Measurements from ENCODE around the gene PCGF6. TPM values are rescaled to one million over a fixed set of nuclear protein-coding genes. Genes with fewer than 3 reads are reported as not detected.

The PCGF6 gene
- total RNA-seq, 1 donor from 2014 or later = 21.5 TPM

GRCh38 chr10:103336370-103336769 lies 14.6 kb downstream of the PCGF6 start:
- no peak for DNase-seq (ENCODE audit: low read depth, low spot score)
- H3K4me3 Mint-ChIP-seq = no peak overlapping the region
- no peaks in the 10 kb centered on the region for H3K9me3 Mint-ChIP-seq
- no peaks in the 10 kb centered on the region for H3K4me1 Mint-ChIP-seq
- no peak for TF ChIP-seq CTCF (conservative IDR thresholded peaks at IDR 0.05)
- H3K27ac Mint-ChIP-seq (ENCODE audit: unreplicated experiment) = no peak overlapping the region
- H3K27me3 Mint-ChIP-seq (ENCODE audit: low read depth) = no peaks in the 10 kb centered on the region
- H3K36me3 Mint-ChIP-seq (ENCODE audit: low read depth) = peaks cover 12% of the 10 kb centered on the region

DNA sequence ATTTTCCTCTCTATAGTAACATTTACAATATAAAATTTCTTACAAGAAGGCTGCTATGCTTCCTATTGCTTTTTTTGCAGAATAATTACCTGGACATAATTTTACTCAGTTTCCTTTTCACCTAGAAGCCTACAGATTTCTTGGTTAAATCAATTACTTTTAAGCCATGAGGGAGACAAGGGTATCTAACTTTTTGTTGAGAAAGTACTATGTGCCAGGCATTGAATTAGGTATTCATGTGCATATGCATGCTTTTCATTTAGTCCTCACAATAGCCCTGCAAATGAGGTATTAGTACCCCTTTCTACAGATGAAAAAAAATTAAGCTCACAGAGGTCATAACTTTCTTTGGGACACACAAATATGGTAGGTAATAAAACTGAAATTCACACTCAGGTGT lies 16.4 kb downstream of the PCGF6 start:
- no peak overlapping the region for H3K4me3 Mint-ChIP-seq
- DNase-seq (ENCODE audit: low read depth, low spot score) = no peak
- H3K27ac Mint-ChIP-seq (ENCODE audit: unreplicated experiment) = no peak overlapping the region
- H3K27me3 Mint-ChIP-seq (ENCODE audit: low read depth) = no peaks in the 10 kb centered on the region
- no peaks in the 10 kb centered on the region for H3K4me1 Mint-ChIP-seq
- no peaks in the 10 kb centered on the region for H3K9me3 Mint-ChIP-seq
- H3K36me3 Mint-ChIP-seq (ENCODE audit: low read depth) = peaks cover 12% of the 10 kb centered on the region
- no peak for TF ChIP-seq CTCF (conservative IDR thresholded peaks at IDR 0.05)

- DNase-seq (ENCODE audit: low read depth, low spot score) = no peak
- no peak overlapping the region for H3K4me3 Mint-ChIP-seq
- peaks cover 12% of the 10 kb centered on the region for H3K36me3 Mint-ChIP-seq (ENCODE audit: low read depth)
- no peak overlapping the region for H3K27ac Mint-ChIP-seq (ENCODE audit: unreplicated experiment)
- peak; percentile 86 for TF ChIP-seq CTCF (conservative IDR thresholded peaks at IDR 0.05)
- H3K4me1 Mint-ChIP-seq = no peaks in the 10 kb centered on the region
- H3K27me3 Mint-ChIP-seq (ENCODE audit: low read depth) = no peaks in the 10 kb centered on the region
- no peaks in the 10 kb centered on the region for H3K9me3 Mint-ChIP-seq
Measured at GRCh38 chr10:103333934-103334520, 16.9 kb downstream of the PCGF6 start.

DNA sequence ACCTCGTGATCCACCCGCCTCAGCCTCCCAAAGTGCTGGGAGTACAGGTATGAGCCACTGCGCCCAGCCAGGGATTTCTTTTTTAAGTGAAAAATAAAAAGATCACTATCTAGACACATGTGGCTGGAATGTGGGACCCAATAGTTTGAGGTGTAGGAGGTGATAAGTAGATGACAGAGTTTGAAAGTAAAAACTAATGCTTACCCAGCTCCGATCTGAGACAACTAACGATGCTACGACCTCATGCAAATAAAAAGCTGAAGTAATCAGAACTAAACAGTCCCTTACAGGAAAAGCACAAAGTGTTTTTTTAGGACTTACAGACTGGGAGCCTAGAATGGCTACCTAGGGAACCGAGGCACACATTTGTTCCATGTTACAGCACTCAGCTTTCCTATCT lies 23.0 kb downstream of the PCGF6 start:
- H3K36me3 Mint-ChIP-seq (ENCODE audit: low read depth) = peaks cover 6% of the 10 kb centered on the region
- no peak overlapping the region for H3K27ac Mint-ChIP-seq (ENCODE audit: unreplicated experiment)
- no peaks in the 10 kb centered on the region for H3K4me1 Mint-ChIP-seq
- H3K9me3 Mint-ChIP-seq = no peaks in the 10 kb centered on the region
- TF ChIP-seq CTCF (conservative IDR thresholded peaks at IDR 0.05) = no peak
- no peaks in the 10 kb centered on the region for H3K27me3 Mint-ChIP-seq (ENCODE audit: low read depth)
- no peak overlapping the region for H3K4me3 Mint-ChIP-seq
- no peak for DNase-seq (ENCODE audit: low read depth, low spot score)

- Mint-ChIP-seq H3K9me3 (no peaks in the 10 kb centered on the region), H3K27ac (ENCODE audit: unreplicated experiment) (no peak overlapping the region), H3K4me3 (no peak overlapping the region), H3K27me3 (ENCODE audit: low read depth) (no peaks in the 10 kb centered on the region), H3K4me1 (no peaks in the 10 kb centered on the region), H3K36me3 (ENCODE audit: low read depth) (peaks cover 13% of the 10 kb centered on the region)
- TF ChIP-seq CTCF (conservative IDR thresholded peaks at IDR 0.05) = no peak
- no peak for DNase-seq (ENCODE audit: low read depth, low spot score)
Measured at GRCh38 chr10:103316087-103316486, 34.9 kb downstream of the PCGF6 start.

Data from neural crest cell (in vitro differentiated cells).